ENCODE results near the gene BICD2.
A peak's percentile ranks its signal among the peaks of the same experiment; 100 is the strongest.
"Not testable (repeated sequence)": the region's sequence is repeated elsewhere in the genome, so short reads cannot be mapped to it uniquely, and the experiment has no call there.

BICD2 gene

GRCh38 chr9:92764381-92764987 is at the start of gene BICD2:
Gene BICD2 (minus strand): TSS chr9:92764833. CDS start chr9:92764744, 89 bp downstream.
- no peak for TF ChIP-seq CTCF (IDR thresholded peaks at IDR 0.05; ENCODE audit: extremely low read depth, insufficient read depth, missing control alignments)

GRCh38 chr9:92809629-92810326 is 45.1 kb upstream of the BICD2 start:
- in situ Hi-C loops (cut with MboI; ENCODE audit: low pct_unique_long_range_greater_than_20kb, low sequenced_read_pairs, unreplicated experiment); DNase-seq (ENCODE audit: low spot score): not testable (repeated sequence)

More at GRCh38 chr9:92764381-92764987, at the start of gene BICD2:
- in situ Hi-C loops (cut with MboI; ENCODE audit: low pct_unique_long_range_greater_than_20kb, low sequenced_read_pairs, unreplicated experiment) = no loop called here
- no peak for DNase-seq (ENCODE audit: low spot score)

DNA sequence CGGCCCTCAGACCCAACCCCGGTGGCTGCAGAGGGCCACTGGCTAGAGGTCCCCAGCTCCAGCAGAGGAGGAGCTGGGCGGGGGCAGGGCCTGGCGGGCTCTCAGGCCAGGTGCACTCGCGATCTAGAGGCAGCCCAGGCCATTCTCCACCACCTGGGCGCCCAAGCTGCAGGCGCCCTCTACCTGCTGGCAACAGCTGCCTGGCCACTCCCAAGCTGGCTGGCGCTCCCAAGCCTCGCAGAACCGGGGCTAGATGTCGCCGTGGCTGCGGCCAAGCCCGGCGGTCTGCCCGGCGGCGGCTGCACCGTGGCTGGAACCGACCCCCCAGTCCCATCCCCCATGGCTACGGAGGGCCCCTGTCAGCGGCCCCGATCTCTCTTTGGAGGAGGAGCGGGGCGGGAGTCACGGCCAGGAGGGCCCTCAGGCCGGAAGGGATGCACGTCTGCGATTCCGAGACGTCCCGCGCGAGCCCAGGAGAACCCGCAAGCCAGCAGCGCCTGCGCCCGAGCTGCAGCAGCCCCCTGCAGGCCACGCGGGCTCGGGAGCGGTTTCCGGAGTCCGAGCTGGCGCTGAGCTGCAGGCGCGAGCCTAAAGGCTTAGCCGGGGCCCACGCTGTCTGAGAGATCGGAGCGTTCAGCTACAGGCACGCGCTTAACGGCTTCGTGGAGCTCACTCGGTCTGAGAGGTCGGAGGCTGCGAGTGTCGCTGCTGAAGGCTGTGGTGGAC is 44.3 kb upstream of the BICD2 start:
- peak; percentile 73 for DNase-seq (ENCODE audit: low spot score)
- in situ Hi-C loops (cut with MboI; ENCODE audit: low pct_unique_long_range_greater_than_20kb, low sequenced_read_pairs, unreplicated experiment) = no loop called here
- peak; percentile 33 for TF ChIP-seq CTCF (IDR thresholded peaks at IDR 0.05; ENCODE audit: extremely low read depth, insufficient read depth, missing control alignments)

DNA sequence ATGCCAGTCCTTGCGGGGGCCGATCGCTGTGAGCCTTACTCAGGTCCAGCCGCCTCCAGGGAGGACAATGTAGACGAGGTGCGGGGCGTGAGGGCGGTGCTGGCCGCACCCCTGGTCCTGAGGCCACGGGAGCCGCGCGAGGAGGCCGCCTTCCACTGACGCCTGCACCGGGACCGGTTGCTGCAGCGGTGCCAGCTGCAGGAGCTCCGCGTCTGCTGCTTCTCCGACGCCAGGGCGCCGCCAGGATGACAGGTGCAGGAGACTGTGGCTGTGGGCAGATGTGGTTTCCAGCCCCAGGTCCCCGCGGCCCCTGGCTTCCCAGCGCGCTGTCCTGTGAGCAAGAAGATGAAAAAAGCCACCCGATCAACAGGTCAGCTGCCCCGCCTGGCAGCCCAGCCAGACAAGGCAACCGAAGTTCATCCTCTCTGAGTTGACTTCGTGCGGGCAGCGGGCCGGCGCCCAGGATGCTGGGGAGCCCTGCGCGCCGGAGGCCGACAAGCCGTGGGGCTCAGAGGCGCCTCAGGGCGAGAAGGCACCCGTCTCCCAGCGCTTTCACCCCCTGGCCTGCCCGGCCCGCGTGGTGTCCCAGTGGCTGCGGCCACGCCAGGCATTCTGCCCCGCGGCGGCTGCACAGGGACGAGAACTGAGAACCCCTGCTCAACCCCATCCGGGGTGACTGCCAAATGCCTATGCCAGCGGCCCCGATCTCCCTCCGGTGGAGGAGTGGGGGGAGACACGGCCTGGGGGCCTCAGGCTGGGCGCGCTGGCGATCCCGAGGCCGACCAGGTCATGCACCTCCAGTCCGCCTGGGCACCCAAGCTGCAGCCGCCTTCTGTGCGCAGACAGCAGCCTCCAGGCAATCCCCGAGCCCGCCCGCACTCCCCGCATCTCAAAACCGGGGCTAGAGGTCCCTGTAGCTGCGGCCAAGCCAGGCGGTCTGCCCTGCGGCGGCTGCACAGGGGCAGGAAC is 43.4 kb upstream of the BICD2 start:
- no peak for TF ChIP-seq CTCF (IDR thresholded peaks at IDR 0.05; ENCODE audit: extremely low read depth, insufficient read depth, missing control alignments)
- peak; percentile 42 for DNase-seq (ENCODE audit: low spot score)
- in situ Hi-C loops (cut with MboI; ENCODE audit: low pct_unique_long_range_greater_than_20kb, low sequenced_read_pairs, unreplicated experiment) = no loop called here

DNA sequence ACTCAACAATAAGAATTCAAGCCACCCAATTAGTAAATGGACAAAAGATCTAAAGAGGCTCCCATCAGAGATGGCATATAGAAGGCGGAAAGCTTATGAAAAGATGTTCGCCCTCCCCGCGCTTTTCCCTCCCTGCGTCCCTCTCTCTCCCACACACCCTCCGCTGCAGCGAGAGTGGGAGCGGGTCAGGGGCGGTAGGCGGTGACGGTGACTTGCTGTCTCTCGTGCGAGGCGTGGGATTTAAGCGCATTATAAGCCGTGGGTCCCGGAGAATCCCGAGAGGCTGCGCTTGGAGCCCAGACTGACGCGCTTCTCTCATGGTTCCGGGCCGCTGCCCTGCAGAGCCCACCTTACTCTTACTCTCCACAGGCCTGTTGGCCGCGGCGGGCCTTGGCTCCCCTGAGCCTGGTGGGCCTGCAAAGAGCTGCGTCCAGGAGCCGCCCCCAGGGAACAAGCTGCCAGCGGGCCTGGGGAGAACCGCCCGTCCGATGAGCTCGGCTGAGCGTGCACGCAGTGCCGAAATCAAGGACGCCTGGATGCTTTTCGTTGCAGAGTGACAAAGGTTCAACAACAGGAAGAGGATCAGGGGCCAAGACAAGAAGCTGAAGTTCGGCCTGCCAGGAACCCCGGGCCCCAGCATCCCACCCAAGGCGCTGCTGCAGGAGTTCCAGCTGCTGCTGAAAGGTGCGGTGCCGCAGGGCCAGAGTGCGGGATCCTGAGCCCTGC is 42.6 kb upstream of the BICD2 start:
- TF ChIP-seq CTCF (IDR thresholded peaks at IDR 0.05; ENCODE audit: extremely low read depth, insufficient read depth, missing control alignments) = no peak
- no peak for DNase-seq (ENCODE audit: low spot score)
- in situ Hi-C loops (cut with MboI; ENCODE audit: low pct_unique_long_range_greater_than_20kb, low sequenced_read_pairs, unreplicated experiment) = no loop called here

DNA sequence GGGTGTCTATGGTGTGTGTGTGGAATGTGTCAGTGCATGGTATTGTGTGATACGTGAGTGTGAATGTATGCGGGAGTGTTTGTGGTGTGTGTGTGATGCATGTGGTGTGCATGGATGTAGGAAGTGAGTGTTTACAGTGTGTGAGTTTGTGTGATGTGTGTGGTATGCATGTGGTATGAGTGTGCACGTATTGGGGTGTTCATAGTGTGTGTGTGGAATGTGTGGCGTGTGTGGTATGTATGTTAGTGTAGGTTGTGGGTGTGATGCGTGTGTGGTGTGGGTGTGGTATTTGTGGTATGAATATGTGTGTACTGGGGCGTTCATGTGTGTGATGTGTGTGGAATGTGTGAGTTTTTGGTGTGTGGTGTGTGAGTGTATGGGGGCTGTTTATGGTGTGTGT is 40.1 kb upstream of the BICD2 start:
- DNase-seq (ENCODE audit: low spot score) = no peak
- TF ChIP-seq CTCF (IDR thresholded peaks at IDR 0.05; ENCODE audit: extremely low read depth, insufficient read depth, missing control alignments) = no peak
- in situ Hi-C loops (cut with MboI; ENCODE audit: low pct_unique_long_range_greater_than_20kb, low sequenced_read_pairs, unreplicated experiment) = no loop called here

Data from GM13977 (cell line).